ENCODE measurements around the gene ZNF221.

DNA sequence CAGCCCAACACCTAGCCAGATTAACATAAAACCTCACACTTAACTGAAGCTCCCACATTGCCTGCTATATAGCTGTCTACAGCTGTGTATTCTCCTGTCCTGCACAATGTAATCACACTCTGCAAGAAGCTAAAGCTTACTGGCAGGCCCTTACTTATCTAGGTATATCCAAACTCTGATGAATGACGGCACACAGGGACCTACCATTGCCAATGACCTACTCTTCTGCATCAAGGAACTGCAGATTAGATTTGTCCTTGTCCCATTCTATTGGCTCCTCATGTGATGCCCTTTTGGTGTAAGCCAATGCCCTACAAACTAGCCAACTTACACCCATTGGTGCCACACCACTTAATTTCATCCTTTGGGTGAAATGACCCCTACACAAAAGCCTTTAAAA lies 42.4 kb upstream of the ZNF221 start:
- TF ChIP-seq, protein P1, sequence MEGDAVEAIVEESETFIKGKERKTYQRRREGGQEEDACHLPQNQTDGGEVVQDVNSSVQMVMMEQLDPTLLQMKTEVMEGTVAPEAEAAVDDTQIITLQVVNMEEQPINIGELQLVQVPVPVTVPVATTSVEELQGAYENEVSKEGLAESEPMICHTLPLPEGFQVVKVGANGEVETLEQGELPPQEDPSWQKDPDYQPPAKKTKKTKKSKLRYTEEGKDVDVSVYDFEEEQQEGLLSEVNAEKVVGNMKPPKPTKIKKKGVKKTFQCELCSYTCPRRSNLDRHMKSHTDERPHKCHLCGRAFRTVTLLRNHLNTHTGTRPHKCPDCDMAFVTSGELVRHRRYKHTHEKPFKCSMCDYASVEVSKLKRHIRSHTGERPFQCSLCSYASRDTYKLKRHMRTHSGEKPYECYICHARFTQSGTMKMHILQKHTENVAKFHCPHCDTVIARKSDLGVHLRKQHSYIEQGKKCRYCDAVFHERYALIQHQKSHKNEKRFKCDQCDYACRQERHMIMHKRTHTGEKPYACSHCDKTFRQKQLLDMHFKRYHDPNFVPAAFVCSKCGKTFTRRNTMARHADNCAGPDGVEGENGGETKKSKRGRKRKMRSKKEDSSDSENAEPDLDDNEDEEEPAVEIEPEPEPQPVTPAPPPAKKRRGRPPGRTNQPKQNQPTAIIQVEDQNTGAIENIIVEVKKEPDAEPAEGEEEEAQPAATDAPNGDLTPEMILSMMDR (IDR thresholded peaks at IDR 0.05), result no peak
- no peak for TF ChIP-seq POLR2A (IDR thresholded peaks at IDR 0.05)
- no peak for TF ChIP-seq EP300 (IDR thresholded peaks at IDR 0.05)
